Left cardiac atrium (tissue), 4 donors: ENCODE measurements around the gene TGFBR3L. TPM values are rescaled to one million over a fixed set of nuclear protein-coding genes. Genes with fewer than 3 reads are reported as not detected.

Experiments used
- ATAC-seq, 2 donors: fragments of 200-7000 bp; cut with Tn5 transposase; one replicate each; pipeline ENCODE4 v1.9.1; 2020; ENCODE audit warnings: mild to moderate bottlenecking in 2 of 2, moderate library complexity in 2 of 2
- DNase-seq: peaks from one replicate; pipeline ENCODE4 v3.0.0-alpha.2; 2020
- intact Hi-C, 2 donors: fragments of 100-400 bp; cut with DNase I; formaldehyde crosslinking; loops; one replicate each; pipeline versions ENCODE4 v1.14.1 to v1.15.1; 2022 to 2023
- total RNA-seq, 2 donors: library from RNA; stranded (reverse); fragmentation: NEBNext Ultra II Directional; extraction: Animal tissue kit (Norgen Biotek cat#: 25700); gene quantifications; one replicate each; pipeline ENCODE4 v1.2.1, GENCODE V29; 2021
- donor health status: DM: no; HTN: yes; CAD: no.
- donor health status: DM: no; HTN: yes; CAD: no; lungs with severe emphysema.
- donor health status: DM: yes; HTN: yes; CAD: no.
- donor health status: Dilated cardiomyopathy.

The TGFBR3L gene
- total RNA-seq, 2 donors from 2014 or later, result 9.7 to 13.6 TPM

GRCh38 chr19:7968008-7968795, 53.6 kb downstream of the TGFBR3L start:
- DNase-seq, result no peak
- intact Hi-C loops, result no loop called here
- no peak for ATAC-seq

Other genes with a start within 250 kb of the TGFBR3L start
- gene RETN, start 245.8 kb upstream of the TGFBR3L start, total RNA-seq, result 1 to 10 TPM; 1.4 to 1.6 TPM
- 1 to 10 TPM; 1.2 to 1.7 TPM for gene MCEMP1, start 237.7 kb upstream of the TGFBR3L start, total RNA-seq
- 100 to 1,000 TPM in 1 of 2 donors, 10 to 100 TPM in 1; 82.6 to 108 TPM for gene TRAPPC5, start 234.0 kb upstream of the TGFBR3L start, total RNA-seq
- gene FCER2, start 212.7 kb upstream of the TGFBR3L start, total RNA-seq, result 1 to 10 TPM in 1 of 2 donors, under 1 TPM in 1; 0.31 to 1.7 TPM
- 1 to 10 TPM; 2.6 to 7.3 TPM for gene CLEC4G, start 182.7 kb upstream of the TGFBR3L start, total RNA-seq
- gene CD209, start 167.3 kb upstream of the TGFBR3L start, total RNA-seq, result 10 to 100 TPM; 18.3 to 39.5 TPM
- gene CLEC4M, start 151.6 kb upstream of the TGFBR3L start, total RNA-seq, result under 1 TPM in 1 of 2 donors, not detected in 1; 0.29 TPM
- gene EVI5L, start 84.6 kb upstream of the TGFBR3L start, total RNA-seq, result 10 to 100 TPM; 17.6 to 18.8 TPM
- under 1 TPM; 0.10 to 0.24 TPM for gene PRR36, start 40.4 kb upstream of the TGFBR3L start, total RNA-seq
- gene LRRC8E, start 26.3 kb upstream of the TGFBR3L start, total RNA-seq, result 1 to 10 TPM in 1 of 2 donors, under 1 TPM in 1; 0.88 to 1.7 TPM
- 10 to 100 TPM; 24.3 to 25.8 TPM for gene MAP2K7, start 11.0 kb upstream of the TGFBR3L start, total RNA-seq
- 10 to 100 TPM in 1 of 2 donors, 1 to 10 TPM in 1; 9.6 to 13.9 TPM for gene SNAPC2, start 5.5 kb downstream of the TGFBR3L start, total RNA-seq
- gene CTXN1, start 11.3 kb downstream of the TGFBR3L start, total RNA-seq, result under 1 TPM; 0.91 to 0.97 TPM
- 10 to 100 TPM; 70.6 to 73.8 TPM for gene TIMM44, start 28.8 kb downstream of the TGFBR3L start, total RNA-seq
- gene ELAVL1, start 90.8 kb downstream of the TGFBR3L start, total RNA-seq, result 10 to 100 TPM; 51.6 to 68.3 TPM
- not detected for gene CCL25, start 137.9 kb downstream of the TGFBR3L start, total RNA-seq
- not detected for gene FBN3, start 234.8 kb downstream of the TGFBR3L start, total RNA-seq